ENCODE measurements around the gene HSPH1.

The HSPH1 gene

DNA sequence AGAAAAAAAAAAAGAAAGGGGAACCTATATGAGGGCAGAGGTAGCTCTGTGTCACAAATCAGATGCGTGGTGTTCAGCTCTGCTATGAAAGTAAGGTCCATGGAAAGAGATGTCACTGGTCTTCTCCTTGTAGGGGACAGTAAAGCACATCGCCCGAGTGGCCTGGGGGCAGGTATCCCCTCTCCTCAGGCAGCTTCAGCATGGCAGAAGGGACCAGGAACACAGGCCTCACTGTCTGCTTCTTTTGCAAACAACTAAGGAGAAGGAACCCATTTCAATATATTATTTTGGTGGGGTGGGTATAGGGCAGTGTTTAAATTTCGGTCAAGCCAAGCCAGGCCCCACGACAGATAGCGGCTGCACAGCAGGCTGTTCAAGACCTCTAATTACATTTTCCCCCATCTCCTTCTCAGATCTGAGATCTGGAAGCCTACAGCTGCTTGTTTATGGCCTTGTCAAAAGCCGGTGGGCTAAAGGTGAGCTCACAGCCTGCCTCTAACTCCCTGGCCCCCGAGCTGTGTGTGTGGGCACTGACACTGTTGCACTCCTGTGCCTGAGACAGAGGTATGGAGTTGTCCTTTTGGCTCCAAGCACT is 72.8 kb downstream of the HSPH1 start:
- TF ChIP-seq, protein P1, sequence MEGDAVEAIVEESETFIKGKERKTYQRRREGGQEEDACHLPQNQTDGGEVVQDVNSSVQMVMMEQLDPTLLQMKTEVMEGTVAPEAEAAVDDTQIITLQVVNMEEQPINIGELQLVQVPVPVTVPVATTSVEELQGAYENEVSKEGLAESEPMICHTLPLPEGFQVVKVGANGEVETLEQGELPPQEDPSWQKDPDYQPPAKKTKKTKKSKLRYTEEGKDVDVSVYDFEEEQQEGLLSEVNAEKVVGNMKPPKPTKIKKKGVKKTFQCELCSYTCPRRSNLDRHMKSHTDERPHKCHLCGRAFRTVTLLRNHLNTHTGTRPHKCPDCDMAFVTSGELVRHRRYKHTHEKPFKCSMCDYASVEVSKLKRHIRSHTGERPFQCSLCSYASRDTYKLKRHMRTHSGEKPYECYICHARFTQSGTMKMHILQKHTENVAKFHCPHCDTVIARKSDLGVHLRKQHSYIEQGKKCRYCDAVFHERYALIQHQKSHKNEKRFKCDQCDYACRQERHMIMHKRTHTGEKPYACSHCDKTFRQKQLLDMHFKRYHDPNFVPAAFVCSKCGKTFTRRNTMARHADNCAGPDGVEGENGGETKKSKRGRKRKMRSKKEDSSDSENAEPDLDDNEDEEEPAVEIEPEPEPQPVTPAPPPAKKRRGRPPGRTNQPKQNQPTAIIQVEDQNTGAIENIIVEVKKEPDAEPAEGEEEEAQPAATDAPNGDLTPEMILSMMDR (IDR thresholded peaks at IDR 0.05; ENCODE audit: extremely low read depth, missing control alignments) = no peak
- no peak for DNase-seq (ENCODE audit: low spot score)

Data from GM20000 (cell line).